Breast epithelium (tissue), 3 donors: ENCODE results near the gene NODAL.

ENCODE experiments used
- CTCF ChIP-seq, 3 donors: fragments of 450-650 bp; IDR thresholded peaks; one replicate each; pipeline ENCODE4 v1.5.1; 2016 to 2017; ENCODE audit warnings: antibody characterized with exemption in 3 of 3, mild to moderate bottlenecking in 3 of 3, moderate library complexity in 3 of 3
- POLR2A ChIP-seq: fragments of 450-650 bp; IDR thresholded peaks from one replicate; pipeline ENCODE4 v1.6.1; 2016; ENCODE audit warnings: antibody characterized with exemption, mild to moderate bottlenecking, moderate library complexity
- POLR2AphosphoS5 ChIP-seq, 3 donors: sonication (generic); formaldehyde crosslinking; IDR thresholded peaks; one replicate each; pipeline ENCODE4 v1.6.1; 2017; ENCODE audit warnings: antibody characterized with exemption in 3 of 3

- TF ChIP-seq CTCF (IDR thresholded peaks at IDR 0.05): no peak
- no peak for TF ChIP-seq POLR2A
- TF ChIP-seq POLR2AphosphoS5 (IDR thresholded peaks at IDR 0.05): no peak
Measured at GRCh38 chr10:70479165-70479581, 37.7 kb upstream of the NODAL start.
